Measurements from ENCODE around the gene RFX7.

RFX7 gene

DNA sequence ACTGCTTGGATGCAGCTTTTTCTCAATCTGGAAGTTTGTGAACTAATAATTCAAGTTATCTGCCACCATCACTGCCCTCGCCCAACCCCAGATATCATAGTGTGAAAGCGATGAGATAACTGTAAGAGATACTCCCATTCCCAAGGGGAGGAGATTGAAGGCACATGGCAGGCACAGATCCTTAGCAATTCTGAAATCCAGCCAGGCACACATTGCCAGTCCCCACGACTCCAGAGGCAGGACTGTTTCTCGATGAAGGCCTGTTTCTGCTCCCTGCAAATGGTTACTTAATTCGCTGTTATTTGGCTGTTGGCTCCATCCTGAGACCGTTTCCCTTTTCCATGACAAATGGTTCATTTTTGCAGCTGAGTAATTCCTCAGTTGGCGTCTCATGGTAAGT is 187.1 kb downstream of the RFX7 start:
- no peak for TF ChIP-seq CREB1 (IDR thresholded peaks at IDR 0.05; ENCODE audit: low read depth)
- no peak for TF ChIP-seq EP300 (IDR thresholded peaks at IDR 0.05; ENCODE audit: borderline replicate concordance)
- TF ChIP-seq EGR1 (IDR thresholded peaks at IDR 0.05), result no peak
- no peak for TF ChIP-seq ZBTB7A (IDR thresholded peaks at IDR 0.05; ENCODE audit: low read depth)
- TF ChIP-seq TCF12 (IDR thresholded peaks at IDR 0.05; ENCODE audit: low read depth), result no peak
- no peak for TF ChIP-seq FOXM1 (IDR thresholded peaks at IDR 0.05; ENCODE audit: borderline replicate concordance, low read depth)
- TF ChIP-seq, protein P1, sequence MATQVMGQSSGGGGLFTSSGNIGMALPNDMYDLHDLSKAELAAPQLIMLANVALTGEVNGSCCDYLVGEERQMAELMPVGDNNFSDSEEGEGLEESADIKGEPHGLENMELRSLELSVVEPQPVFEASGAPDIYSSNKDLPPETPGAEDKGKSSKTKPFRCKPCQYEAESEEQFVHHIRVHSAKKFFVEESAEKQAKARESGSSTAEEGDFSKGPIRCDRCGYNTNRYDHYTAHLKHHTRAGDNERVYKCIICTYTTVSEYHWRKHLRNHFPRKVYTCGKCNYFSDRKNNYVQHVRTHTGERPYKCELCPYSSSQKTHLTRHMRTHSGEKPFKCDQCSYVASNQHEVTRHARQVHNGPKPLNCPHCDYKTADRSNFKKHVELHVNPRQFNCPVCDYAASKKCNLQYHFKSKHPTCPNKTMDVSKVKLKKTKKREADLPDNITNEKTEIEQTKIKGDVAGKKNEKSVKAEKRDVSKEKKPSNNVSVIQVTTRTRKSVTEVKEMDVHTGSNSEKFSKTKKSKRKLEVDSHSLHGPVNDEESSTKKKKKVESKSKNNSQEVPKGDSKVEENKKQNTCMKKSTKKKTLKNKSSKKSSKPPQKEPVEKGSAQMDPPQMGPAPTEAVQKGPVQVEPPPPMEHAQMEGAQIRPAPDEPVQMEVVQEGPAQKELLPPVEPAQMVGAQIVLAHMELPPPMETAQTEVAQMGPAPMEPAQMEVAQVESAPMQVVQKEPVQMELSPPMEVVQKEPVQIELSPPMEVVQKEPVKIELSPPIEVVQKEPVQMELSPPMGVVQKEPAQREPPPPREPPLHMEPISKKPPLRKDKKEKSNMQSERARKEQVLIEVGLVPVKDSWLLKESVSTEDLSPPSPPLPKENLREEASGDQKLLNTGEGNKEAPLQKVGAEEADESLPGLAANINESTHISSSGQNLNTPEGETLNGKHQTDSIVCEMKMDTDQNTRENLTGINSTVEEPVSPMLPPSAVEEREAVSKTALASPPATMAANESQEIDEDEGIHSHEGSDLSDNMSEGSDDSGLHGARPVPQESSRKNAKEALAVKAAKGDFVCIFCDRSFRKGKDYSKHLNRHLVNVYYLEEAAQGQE (IDR thresholded peaks at IDR 0.05; ENCODE audit: low read depth), result no peak
- TF ChIP-seq YY1 (IDR thresholded peaks at IDR 0.05; ENCODE audit: low read depth), result no peak
- TF ChIP-seq NFIC (IDR thresholded peaks at IDR 0.05), result no peak
- TF ChIP-seq, protein P2, sequence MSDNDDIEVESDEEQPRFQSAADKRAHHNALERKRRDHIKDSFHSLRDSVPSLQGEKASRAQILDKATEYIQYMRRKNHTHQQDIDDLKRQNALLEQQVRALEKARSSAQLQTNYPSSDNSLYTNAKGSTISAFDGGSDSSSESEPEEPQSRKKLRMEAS (IDR thresholded peaks at IDR 0.05), result no peak
- TF ChIP-seq TEAD4 (IDR thresholded peaks at IDR 0.05), result no peak
- no peak for TF ChIP-seq TAF1 (IDR thresholded peaks at IDR 0.05; ENCODE audit: low read depth)
- TF ChIP-seq, protein P3, sequence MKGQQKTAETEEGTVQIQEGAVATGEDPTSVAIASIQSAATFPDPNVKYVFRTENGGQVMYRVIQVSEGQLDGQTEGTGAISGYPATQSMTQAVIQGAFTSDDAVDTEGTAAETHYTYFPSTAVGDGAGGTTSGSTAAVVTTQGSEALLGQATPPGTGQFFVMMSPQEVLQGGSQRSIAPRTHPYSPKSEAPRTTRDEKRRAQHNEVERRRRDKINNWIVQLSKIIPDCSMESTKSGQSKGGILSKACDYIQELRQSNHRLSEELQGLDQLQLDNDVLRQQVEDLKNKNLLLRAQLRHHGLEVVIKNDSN (IDR thresholded peaks at IDR 0.05), result no peak

DNA sequence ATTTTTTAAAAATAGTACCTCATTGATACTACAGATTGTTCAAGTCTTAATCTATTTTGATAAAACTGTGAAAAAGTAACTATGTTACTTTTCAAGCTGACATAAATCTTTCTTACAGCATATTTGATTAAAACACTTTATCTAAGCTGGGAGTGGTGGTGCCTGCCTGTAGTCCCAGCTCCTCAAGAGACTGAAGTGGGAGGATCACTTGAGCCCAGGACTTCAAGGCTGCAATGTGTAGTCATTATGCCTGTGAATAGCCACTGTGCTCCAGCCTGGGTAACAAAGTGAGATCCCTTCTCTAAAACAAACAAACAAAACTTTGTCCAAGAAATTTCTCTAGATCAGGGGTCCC is 190.7 kb downstream of the RFX7 start:
- TF ChIP-seq TAF1 (IDR thresholded peaks at IDR 0.05; ENCODE audit: low read depth) (no peak), CEBPB (IDR thresholded peaks at IDR 0.05) (no peak), EGR1 (IDR thresholded peaks at IDR 0.05) (no peak), FOXM1 (IDR thresholded peaks at IDR 0.05; ENCODE audit: borderline replicate concordance, low read depth) (no peak), YY1 (IDR thresholded peaks at IDR 0.05; ENCODE audit: low read depth) (no peak), EP300 (IDR thresholded peaks at IDR 0.05; ENCODE audit: borderline replicate concordance) (no peak), ZBTB7A (IDR thresholded peaks at IDR 0.05; ENCODE audit: low read depth) (no peak), NFIC (IDR thresholded peaks at IDR 0.05) (no peak), RAD21 (IDR thresholded peaks at IDR 0.05; ENCODE audit: low read depth) (no peak)
- TF ChIP-seq, protein P2 (IDR thresholded peaks at IDR 0.05), result no peak
- TF ChIP-seq, protein P1 (IDR thresholded peaks at IDR 0.05; ENCODE audit: low read depth), result no peak

DNA sequence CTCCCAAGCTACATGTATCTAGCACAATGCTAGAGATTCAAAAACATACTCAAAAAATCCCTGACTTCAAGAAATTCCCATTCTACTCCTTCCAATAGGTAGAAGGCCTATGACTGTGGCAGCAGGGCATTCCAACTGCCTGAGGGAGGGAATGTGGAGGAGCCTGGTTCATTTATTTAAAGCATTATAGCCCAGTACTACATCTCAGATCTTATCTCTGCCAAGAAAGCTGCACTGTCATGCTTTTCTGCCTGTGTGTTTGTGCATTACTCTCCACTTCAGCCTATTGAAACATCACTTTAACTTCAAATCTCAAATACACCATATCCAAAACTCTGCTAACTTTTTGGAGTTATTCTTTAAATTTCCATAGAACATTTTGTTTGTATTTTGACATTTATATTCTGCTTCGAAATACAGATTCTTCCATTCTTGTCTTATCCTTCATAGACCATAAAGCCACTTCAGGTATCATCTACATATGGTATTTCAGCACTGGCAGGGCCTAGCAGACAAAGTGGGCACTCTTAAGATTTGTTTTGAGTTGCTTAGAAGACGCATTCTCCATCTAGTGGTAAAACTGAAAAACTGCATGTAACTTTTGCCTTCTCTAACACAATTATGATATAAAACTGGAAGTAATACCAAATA is 191.2 kb downstream of the RFX7 start:
- TF ChIP-seq, protein P1 (IDR thresholded peaks at IDR 0.05; ENCODE audit: low read depth), result no peak
- TF ChIP-seq RAD21 (IDR thresholded peaks at IDR 0.05; ENCODE audit: low read depth) (peak; percentile 77), EP300 (IDR thresholded peaks at IDR 0.05; ENCODE audit: borderline replicate concordance) (no peak)

DNA sequence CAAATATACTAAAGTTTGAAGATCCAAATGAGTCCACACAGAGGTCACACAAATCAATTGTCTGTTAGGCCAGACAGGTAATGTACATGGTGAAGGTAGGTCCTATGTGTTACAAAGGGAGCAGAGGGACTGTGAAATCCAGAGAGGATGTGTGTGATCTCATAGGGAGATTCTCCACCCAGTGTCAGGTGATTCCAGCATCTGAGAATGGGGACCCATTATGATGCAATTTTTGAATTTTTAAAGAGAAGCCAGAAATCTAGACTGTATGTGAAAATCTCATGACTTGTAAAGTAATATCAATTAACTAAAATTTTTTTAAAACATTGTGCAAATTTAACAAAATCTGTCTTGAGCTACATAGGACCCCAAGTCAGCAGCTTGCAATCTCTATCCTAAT is 192.0 kb downstream of the RFX7 start:
- no peak for TF ChIP-seq NFIC (IDR thresholded peaks at IDR 0.05)
- TF ChIP-seq TAF1 (IDR thresholded peaks at IDR 0.05; ENCODE audit: low read depth), result no peak

DNA sequence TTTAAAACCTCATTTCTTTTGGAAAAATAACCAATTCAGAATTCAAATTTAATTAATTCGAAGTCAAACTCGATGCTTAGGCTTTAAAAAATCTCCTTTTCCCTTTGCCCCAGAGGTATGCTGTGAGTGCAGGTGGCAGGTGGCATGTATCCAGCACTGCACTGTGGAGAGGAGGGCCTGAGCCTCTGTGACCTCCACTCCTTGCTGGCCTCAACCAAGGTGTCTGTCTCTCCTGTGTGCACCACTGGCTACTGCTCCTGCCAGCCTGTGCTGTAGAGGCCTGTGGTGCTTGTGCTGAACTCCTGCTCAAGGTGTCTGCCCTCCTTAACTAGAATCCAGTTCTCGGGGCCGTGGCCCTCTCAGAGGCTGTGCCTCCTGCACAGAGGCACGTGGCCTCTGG is 194.1 kb downstream of the RFX7 start:
- TF ChIP-seq EGR1 (IDR thresholded peaks at IDR 0.05), result no peak

DNA sequence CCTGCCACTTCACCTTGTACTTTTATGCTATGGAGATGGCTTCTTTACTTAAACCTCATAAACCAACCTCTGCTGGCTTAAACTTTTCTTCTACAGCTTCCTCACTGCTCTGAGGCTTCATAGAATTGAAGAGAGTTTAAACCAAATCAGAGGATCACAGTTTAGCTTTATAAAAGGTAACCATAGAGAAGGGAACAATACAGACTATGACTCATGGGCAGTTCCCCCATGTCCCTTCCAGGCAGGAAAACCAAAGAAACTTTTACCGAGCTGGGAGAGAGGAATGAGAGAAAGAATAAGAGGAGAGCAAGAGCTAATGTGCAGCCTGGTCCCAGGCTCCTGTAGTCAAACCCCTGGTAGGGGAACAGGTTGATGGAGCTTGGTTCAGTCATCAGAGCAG is 196.3 kb downstream of the RFX7 start:
- no peak for TF ChIP-seq ZBTB7A (IDR thresholded peaks at IDR 0.05; ENCODE audit: low read depth)
- TF ChIP-seq TAF1 (IDR thresholded peaks at IDR 0.05; ENCODE audit: low read depth), result no peak
- TF ChIP-seq, protein P1 (IDR thresholded peaks at IDR 0.05; ENCODE audit: low read depth), result no peak
- no peak for TF ChIP-seq NFIC (IDR thresholded peaks at IDR 0.05)
- TF ChIP-seq YY1 (IDR thresholded peaks at IDR 0.05; ENCODE audit: low read depth), result no peak
- TF ChIP-seq, protein P2 (IDR thresholded peaks at IDR 0.05), result no peak
- TF ChIP-seq CEBPB (IDR thresholded peaks at IDR 0.05), result no peak
- no peak for TF ChIP-seq EP300 (IDR thresholded peaks at IDR 0.05; ENCODE audit: borderline replicate concordance)
- no peak for TF ChIP-seq CREB1 (IDR thresholded peaks at IDR 0.05; ENCODE audit: low read depth)
- TF ChIP-seq RAD21 (IDR thresholded peaks at IDR 0.05; ENCODE audit: low read depth), result no peak
- TF ChIP-seq EGR1 (IDR thresholded peaks at IDR 0.05), result no peak

Data from Ishikawa (cell line).